ENCODE results near the gene ZNF778. TPM values are rescaled to one million over a fixed set of nuclear protein-coding genes. Genes with fewer than 3 reads are reported as not detected.
"Not testable (repeated sequence)": the region's sequence is repeated elsewhere in the genome, so short reads cannot be mapped to it uniquely, and the experiment has no call there.

Gene ZNF778
- total and polyA plus RNA-seq, 5 donors, result 1.6 to 9.0 (median 7.0) TPM

DNA sequence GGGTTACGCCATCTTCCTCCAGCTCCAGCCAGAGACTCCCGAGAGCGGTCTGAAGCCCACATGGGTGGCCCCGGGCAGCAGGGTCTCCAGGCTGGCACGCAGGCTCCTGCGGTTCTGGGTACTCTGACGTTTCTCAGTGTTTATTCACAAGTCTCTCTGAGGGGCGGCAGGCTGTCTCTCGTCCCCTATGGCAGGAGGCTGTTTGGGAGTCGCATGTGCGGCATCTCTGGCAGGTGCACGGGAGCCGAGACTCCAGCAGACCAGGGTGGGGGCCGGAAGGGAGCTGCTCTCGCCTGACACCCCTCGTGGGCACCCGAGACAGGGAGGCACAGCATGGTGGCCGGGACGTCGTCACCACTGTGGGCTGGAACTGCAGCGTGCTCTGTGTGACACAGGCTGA lies 48.1 kb downstream of the ZNF778 start:
- Histone ChIP-seq H3K27ac (ENCODE audit: low read length) (no peak overlapping the region), H3K9me3 (ENCODE audit: control insufficient read depth, low read length) (no peaks in the 10 kb centered on the region), H3K27me3 (ENCODE audit: control insufficient read depth, insufficient read depth) (no peaks in the 10 kb centered on the region), H3K4me3 (ENCODE audit: low read length) (no peak overlapping the region), H3K4me1 (ENCODE audit: control insufficient read depth, insufficient read depth, low read length) (no peaks in the 10 kb centered on the region)
- DNase-seq (no peak), ATAC-seq (peak in 1 of 2 donors; percentile 7)
- 92% methylated on average over 21 of the region's 21 CpGs for WGBS
- intact Hi-C loops (cut with DNase I), result no loop called here

DNA sequence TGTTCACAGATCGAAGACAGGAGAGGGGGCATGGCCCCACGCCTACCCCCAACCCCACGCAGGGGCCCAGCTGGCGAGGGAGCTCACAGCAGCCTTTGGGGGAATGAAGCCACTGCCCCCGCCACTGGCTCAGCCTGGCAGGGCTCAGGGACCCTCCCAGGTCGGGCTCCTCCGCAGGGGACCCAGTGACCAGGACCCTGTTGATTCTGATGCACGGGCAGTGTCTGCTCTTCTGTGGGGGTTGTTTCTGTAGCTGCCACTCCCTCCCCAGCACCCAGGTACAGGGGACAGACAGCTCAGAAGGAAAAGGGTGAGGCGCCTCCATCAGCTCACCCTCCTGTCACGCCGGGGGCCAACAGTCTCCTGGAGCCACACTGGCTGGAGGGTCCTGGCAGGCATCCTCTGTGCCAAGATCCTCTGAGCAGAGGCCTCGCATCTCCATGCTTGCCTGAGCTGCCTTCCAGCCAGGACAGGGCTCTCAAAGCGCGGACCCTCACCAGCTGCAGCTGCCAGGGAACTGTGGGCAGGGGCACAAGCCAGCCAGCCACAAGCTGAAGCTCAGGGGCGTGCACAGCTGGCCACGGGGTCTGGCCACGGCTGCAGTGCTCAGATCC lies 49.1 kb downstream of the ZNF778 start:
- Histone ChIP-seq H3K4me1 (ENCODE audit: control insufficient read depth, insufficient read depth, low read length) (no peaks in the 10 kb centered on the region), H3K4me3 (ENCODE audit: low read length) (no peak overlapping the region), H3K27ac (ENCODE audit: low read length) (no peak overlapping the region), H3K9me3 (ENCODE audit: control insufficient read depth, low read length) (no peaks in the 10 kb centered on the region), H3K27me3 (ENCODE audit: control insufficient read depth, insufficient read depth) (no peaks in the 10 kb centered on the region)
- intact Hi-C loops (cut with DNase I), result no loop called here
- WGBS, result 94% methylated on average over 17 of the region's 17 CpGs
- ATAC-seq (no peak), DNase-seq (no peak)

DNA sequence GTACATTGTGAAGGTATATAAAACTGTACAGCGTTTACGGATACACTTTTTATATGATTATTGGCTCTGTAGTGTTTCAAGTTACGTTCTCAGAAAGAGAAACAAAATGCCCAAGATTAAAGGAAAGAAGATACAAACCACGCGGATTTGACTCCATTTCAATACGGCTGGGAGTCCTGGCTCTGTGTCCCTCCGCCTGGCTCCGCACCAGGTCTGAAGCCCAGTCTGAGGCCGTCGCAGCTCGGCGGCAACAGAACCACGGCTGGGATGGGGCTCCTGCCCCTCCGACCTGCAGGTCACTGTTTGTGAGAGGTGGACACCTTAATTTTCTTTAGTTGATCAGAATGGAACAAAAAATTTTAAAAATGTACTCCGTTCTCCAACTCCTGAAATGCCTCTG lies 50.2 kb downstream of the ZNF778 start:
- H3K27me3 ChIP-seq (ENCODE audit: control insufficient read depth, insufficient read depth); ATAC-seq; H3K9me3 ChIP-seq (ENCODE audit: control insufficient read depth, low read length); H3K27ac ChIP-seq (ENCODE audit: low read length); intact Hi-C loops (cut with DNase I); H3K4me3 ChIP-seq (ENCODE audit: low read length); H3K4me1 ChIP-seq (ENCODE audit: control insufficient read depth, insufficient read depth, low read length): not testable (repeated sequence)
- 89% methylated on average over 11 of the region's 15 CpGs for WGBS
- peak in 1 of 3 donors; percentile 32 for DNase-seq

DNA sequence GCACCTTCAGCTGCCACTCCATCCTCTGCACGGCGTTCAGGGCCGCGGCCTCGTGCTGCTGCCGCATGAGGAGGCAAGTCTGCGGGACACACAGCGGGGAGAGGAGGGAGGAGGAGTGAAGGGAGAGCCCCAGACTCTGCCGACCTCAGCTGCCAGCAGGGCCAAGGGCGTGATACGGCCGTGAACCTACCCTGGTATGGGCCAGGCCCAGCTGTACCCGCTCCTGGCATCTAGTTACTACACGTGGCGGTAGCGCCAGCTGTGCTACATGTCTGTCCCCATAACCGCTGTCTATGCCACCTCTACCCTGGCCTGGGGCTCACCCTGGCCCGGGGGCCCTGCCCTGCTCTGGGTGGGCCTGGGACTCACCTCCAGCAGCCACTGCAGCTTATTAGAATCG lies 51.1 kb downstream of the ZNF778 start:
- H3K27me3 ChIP-seq (ENCODE audit: control insufficient read depth, insufficient read depth), result no peaks in the 10 kb centered on the region
- H3K27ac ChIP-seq (ENCODE audit: low read length), result no peak overlapping the region
- peak in 1 of 3 donors; percentile 34 for DNase-seq
- H3K4me3 ChIP-seq (ENCODE audit: low read length), result no peak overlapping the region
- H3K4me1 ChIP-seq (ENCODE audit: control insufficient read depth, insufficient read depth, low read length), result no peaks in the 10 kb centered on the region
- ATAC-seq, result peak in 1 of 2 donors; percentile 7
- H3K9me3 ChIP-seq (ENCODE audit: control insufficient read depth, low read length), result no peaks in the 10 kb centered on the region
- WGBS, result 95% methylated on average over 19 of the region's 19 CpGs
- intact Hi-C loops (cut with DNase I), result no loop called here

DNA sequence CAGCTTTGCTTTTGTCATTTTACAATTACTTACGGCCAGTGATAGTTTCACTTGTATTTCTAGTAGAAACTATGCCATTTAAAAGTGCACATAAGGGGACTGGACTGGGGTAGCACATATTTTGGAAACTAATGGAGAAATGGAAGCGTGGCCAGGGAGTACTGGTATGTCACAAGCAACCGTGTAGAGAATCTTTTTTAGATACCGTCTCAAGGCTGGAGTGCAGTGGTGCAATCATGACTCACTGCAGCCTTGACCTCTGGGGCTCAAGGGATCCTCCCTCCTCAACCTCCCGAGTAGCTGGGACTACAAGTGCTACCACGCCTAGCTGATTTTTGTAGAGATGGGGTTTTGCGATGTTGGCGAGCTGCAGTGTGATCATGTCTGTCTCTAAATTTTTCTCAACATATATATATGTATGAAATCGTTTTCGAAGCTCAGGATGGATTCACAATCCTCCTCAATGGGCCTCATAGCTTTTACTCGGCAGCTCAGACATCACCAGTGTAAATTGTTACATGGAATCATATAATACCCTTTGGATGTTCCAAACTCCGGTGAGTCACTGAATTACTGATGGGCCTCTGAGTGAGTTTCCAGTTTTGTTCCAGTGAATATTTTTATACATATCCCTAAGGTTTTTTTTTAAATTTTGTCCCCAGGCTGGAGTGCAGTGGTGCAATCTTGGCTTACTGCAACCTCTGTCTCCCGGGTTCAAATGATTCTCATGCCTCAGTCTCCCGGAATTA lies 51.7 kb downstream of the ZNF778 start:
- Histone ChIP-seq H3K27me3 (ENCODE audit: control insufficient read depth, insufficient read depth) (no peaks in the 10 kb centered on the region), H3K4me3 (ENCODE audit: low read length) (no peak overlapping the region), H3K27ac (ENCODE audit: low read length) (no peak overlapping the region), H3K4me1 (ENCODE audit: control insufficient read depth, insufficient read depth, low read length) (no peaks in the 10 kb centered on the region), H3K9me3 (ENCODE audit: control insufficient read depth, low read length) (no peaks in the 10 kb centered on the region)
- 87% methylated on average over 14 of the region's 14 CpGs for WGBS
- intact Hi-C loops (cut with DNase I), result no loop called here
- peak in 1 of 2 donors; percentile 28 for ATAC-seq
- DNase-seq, result peak in 1 of 3 donors; percentile 47

DNA sequence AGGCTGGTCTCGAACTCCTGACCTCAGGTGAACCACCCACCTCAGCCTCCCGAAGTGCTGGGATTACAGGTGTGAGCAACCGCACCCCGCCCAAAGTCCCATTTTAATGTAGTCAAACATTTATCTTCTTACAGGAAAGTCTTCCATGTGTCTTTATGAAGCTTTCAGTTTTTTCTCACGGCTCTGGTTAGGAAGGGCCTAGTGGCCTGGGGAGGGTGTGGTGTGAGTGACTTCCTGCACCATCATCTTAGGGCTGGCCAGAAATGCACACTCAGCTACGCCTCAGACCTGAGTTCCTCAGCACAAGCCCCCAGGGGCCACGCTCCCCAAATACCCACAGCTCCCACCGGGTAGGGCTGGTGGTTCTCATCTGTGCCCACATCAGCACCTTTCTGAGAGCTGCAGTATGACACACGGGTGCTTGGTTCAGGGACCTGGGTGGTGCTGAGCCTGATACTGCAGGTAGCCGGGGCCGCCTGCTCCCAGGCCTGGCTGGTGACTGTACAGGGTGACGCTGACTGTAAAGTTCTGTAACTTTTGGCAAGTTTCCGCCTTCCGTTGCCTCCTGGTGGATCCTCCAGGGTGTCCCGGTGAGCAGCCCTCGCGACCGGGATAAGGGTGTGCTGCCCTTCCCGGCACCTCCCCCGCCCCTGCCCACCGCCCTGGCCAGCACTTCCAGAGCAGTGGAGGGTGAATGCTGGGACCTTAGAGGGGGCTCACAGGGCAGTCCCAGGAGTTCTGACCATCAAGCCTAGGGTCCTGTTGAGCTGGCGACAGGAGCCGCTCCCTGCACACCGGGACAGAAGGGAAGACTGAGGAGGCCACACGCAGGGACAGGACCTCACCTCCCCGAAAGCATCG lies 52.5 kb downstream of the ZNF778 start:
- no peaks in the 10 kb centered on the region for H3K9me3 ChIP-seq (ENCODE audit: control insufficient read depth, low read length)
- ATAC-seq (no peak), DNase-seq (peak in 1 of 3 donors; percentile 22)
- intact Hi-C loops (cut with DNase I), result no loop called here
- H3K27ac ChIP-seq (ENCODE audit: low read length), result no peak overlapping the region
- no peak overlapping the region for H3K4me3 ChIP-seq (ENCODE audit: low read length)
- 93% methylated on average over 27 of the region's 27 CpGs for WGBS
- H3K4me1 ChIP-seq (ENCODE audit: control insufficient read depth, insufficient read depth, low read length), result no peaks in the 10 kb centered on the region
- H3K27me3 ChIP-seq (ENCODE audit: control insufficient read depth, insufficient read depth), result no peaks in the 10 kb centered on the region

DNA sequence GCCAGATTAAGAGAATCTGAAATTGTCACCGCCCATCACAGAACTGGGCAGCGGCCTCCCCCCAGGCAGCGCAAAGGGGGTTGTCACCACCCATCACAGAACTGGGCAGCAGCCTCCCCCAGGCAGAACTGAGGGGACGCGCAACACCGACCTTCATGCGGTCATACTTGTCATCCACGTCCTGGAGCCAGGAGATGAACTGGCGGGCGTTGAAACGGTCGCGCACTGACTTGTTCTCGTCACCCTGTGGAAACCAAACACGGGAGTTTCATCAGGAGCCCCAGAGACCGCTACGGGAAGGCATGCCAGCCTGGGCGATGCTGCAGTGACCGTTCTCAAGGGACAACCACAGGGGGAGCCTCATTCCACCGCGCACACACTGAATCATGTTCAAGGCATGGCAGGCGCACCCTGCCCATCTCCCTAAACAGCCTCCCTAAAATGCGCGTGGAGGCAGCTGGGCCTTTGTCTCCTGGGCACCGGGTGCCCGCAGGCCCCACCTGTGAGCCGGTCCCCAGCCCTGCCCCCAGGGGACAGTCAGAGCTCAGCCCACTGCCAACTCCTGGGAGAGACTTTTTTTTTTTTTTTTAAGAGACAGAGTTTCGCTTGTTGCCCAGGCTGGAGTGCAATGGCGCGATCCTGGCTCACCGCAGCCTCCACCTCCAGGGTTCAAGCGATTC lies 53.3 kb downstream of the ZNF778 start:
- no peaks in the 10 kb centered on the region for H3K9me3 ChIP-seq (ENCODE audit: control insufficient read depth, low read length)
- no peaks in the 10 kb centered on the region for H3K27me3 ChIP-seq (ENCODE audit: control insufficient read depth, insufficient read depth)
- H3K4me1 ChIP-seq (ENCODE audit: control insufficient read depth, insufficient read depth, low read length), result no peaks in the 10 kb centered on the region
- H3K4me3 ChIP-seq (ENCODE audit: low read length), result no peak overlapping the region
- DNase-seq (peak in 1 of 3 donors; percentile 44), ATAC-seq (no peak)
- 95% methylated on average over 32 of the region's 32 CpGs for WGBS
- intact Hi-C loops (cut with DNase I), result no loop called here
- H3K27ac ChIP-seq (ENCODE audit: low read length), result no peak overlapping the region

DNA sequence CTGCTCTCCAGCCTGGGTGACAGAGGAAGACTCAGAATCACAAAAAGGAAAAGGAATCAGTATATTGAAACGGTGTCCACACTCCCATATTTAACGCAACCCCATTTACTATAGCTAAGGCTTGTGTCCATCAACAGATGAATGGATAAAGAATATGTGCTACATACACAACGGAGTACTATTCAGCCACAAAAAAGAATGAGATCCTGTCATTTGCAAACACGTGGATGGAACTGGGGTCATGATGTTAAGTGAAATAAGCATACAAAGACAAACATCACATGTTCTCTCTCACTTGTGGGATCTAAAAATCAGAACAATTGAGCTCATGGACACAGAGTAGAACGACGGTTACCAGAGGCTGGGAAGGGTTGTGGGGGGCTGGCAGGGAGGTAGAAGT lies 55.1 kb downstream of the ZNF778 start:
- WGBS, result 97% methylated on average over 6 of the region's 6 CpGs
- intact Hi-C loops (cut with DNase I), result no loop called here
- DNase-seq (no peak), ATAC-seq (no peak)
- Histone ChIP-seq H3K27ac (ENCODE audit: low read length) (no peak overlapping the region), H3K4me1 (ENCODE audit: control insufficient read depth, insufficient read depth, low read length) (no peaks in the 10 kb centered on the region), H3K4me3 (ENCODE audit: low read length) (no peak overlapping the region), H3K9me3 (ENCODE audit: control insufficient read depth, low read length) (no peaks in the 10 kb centered on the region), H3K27me3 (ENCODE audit: control insufficient read depth, insufficient read depth) (no peaks in the 10 kb centered on the region)

DNA sequence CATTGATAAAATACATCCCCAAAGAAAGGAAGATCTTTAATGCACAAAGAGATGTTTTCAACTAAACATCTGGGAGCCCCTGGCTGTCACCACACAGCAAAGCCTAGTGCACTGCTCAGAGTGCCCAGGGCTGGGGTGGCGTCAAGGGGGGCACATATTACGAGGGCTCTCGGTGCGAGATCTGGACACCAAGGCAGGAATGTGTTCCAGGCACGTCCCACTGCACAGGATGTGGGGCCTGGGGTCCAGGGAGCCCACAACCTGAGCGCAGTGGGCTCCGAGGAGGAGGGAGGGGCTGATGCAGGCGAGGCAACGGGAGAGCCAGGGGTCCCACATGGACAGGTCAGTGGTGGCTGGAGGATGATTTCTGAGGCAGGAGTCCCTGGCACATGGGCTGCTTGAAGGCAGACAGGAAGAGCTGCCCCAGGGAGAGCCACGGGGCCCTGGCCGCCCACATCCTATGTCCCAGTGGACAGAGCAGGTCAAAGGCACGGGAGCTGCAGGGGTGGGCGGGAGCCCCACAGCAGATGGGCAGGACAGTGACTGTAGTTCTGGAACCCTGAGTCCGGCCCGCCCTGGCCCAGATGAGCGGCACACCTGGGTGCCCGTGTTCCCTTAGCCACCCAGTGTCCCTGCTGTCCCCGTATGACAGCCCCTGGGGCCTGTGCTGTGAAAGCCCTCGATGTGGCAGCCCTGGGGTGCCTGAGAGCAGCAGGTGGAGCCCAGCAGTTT lies 56.4 kb downstream of the ZNF778 start:
- intact Hi-C loops (cut with DNase I), result no loop called here
- ATAC-seq, result no peak
- Histone ChIP-seq H3K4me1 (ENCODE audit: control insufficient read depth, insufficient read depth, low read length) (no peaks in the 10 kb centered on the region), H3K27ac (ENCODE audit: low read length) (no peak overlapping the region), H3K4me3 (ENCODE audit: low read length) (no peak overlapping the region), H3K27me3 (ENCODE audit: control insufficient read depth, insufficient read depth) (no peaks in the 10 kb centered on the region), H3K9me3 (ENCODE audit: control insufficient read depth, low read length) (no peaks in the 10 kb centered on the region)
- DNase-seq, result peak in 2 of 3 donors; percentile 29 to 43
- WGBS, result 90% methylated on average over 19 of the region's 19 CpGs

DNA sequence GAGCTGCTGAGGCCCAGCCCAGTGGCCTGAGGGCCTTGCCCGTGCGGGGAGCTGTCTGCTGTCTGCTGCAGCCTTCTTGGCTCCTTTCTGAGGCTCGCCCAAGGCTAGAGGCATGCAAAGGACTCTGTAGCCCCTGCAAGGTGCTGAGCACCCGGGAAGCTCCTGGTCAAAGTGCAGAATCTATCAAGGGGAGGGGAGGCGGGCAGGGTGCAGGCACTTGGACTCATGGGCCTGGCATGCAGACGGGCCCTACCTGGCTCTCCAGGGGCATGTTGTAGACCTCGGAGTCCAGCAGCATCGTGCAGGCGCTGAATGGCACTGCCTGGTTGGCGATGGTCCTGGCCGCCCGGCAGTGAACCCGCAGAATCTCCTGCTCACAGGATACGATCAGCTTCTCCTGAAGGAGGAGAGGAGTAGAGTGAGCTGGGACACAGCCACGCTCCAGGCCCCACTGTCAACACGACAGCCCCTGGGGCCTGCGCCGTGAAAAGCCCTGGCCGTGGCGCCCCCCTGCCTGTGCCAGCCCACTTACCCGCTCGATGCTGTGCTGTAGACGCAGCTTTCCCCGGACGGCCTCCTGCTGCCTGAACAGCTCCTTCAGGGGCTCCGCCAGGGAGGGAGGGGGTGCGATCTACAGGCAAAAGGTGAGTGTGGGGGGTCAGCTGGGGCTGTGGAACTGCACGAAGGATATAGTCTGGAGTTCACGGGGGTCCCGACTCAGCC lies 57.2 kb downstream of the ZNF778 start:
- ATAC-seq (no peak), DNase-seq (peak in 2 of 3 donors; percentile 32 to 36)
- Histone ChIP-seq H3K27me3 (ENCODE audit: control insufficient read depth, insufficient read depth) (no peaks in the 10 kb centered on the region), H3K27ac (ENCODE audit: low read length) (no peak overlapping the region), H3K9me3 (ENCODE audit: control insufficient read depth, low read length) (no peaks in the 10 kb centered on the region), H3K4me3 (ENCODE audit: low read length) (no peak overlapping the region), H3K4me1 (ENCODE audit: control insufficient read depth, insufficient read depth, low read length) (no peaks in the 10 kb centered on the region)
- WGBS, result 94% methylated on average over 30 of the region's 30 CpGs
- intact Hi-C loops (cut with DNase I), result no loop called here

Data from right cardiac atrium (tissue), 5 donors.